HT-29 (cell line): Measurements from ENCODE around the gene SYT1. TPM values are rescaled to one million over a fixed set of nuclear protein-coding genes. Genes with fewer than 3 reads are reported as not detected.
"Not testable (repeated sequence)": the region's sequence is repeated elsewhere in the genome, so short reads cannot be mapped to it uniquely, and the experiment has no call there.

Source experiments
- DNase-seq: peaks from one replicate; pipeline ENCODE4 v3.0.0-alpha.2; 2015; ENCODE audit warnings: low spot score
- total RNA-seq: library from RNA; depleted of rRNA; stranded (reverse); fragments of >200 nt; shearing (Covaris generic); gene quantifications from 2 replicates; pipeline ENCODE4 v1.2.3, GENCODE V29; 2014

Gene SYT1
- total RNA-seq, 1 experiment from 2014 or later: not detected

DNA sequence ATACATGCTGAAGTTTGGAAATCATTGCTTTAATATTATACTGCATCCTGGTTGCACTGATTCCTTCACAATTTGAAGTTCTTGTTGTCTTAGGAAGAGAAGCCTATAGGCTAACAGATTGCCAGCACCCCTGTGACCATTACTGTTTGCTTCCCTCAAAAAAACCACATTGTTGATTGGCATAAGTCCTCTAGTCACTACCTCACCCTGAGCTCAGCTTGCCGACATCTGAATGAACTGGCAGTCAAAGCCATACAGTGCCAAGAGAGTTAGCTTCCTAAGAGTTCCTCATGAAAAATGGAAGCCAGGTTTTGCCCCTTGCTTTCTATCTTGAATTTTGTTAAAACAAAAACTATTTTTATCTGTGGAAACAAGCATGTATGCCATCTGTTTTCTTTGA lies 276.1 kb downstream of the SYT1 start:
- no peak for DNase-seq

DNA sequence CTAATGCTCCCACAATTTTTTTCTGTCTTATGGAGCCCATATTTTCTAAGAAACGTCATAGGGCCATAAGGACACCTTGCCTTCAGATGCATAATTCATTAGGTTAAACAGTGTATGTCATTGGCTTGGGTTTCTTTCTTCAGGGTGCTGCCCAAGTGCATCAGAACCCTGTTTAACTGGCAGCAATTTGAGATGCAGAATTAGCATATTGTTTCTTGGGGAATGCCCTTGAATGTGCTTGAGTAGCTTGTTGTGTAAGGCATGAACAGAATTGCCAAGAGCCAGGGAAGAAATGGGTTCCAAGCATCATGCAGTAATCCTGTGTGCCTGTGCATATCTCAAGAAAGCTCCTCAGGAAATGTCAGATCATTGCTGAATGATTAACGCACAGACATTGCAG lies 277.2 kb downstream of the SYT1 start:
- DNase-seq: no peak

DNA sequence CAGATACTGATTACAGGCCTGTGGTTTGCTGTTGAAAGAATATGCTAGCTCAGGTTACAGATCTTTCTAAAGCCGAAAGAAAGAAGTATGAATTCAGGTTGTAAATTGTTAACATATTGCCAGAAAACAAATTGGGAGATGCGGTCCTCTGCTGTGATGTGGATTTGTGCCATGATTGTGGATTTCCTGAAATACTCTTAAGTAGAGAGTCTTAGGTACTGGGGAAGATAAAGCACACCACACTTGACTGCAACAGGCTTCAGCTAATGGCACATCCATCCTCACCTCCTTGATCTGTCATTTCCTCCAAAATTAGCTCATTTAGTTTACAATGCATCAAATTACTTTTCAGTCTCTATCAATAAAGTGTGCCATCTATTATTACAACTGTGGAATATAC lies 279.2 kb downstream of the SYT1 start:
- DNase-seq: no peak

DNA sequence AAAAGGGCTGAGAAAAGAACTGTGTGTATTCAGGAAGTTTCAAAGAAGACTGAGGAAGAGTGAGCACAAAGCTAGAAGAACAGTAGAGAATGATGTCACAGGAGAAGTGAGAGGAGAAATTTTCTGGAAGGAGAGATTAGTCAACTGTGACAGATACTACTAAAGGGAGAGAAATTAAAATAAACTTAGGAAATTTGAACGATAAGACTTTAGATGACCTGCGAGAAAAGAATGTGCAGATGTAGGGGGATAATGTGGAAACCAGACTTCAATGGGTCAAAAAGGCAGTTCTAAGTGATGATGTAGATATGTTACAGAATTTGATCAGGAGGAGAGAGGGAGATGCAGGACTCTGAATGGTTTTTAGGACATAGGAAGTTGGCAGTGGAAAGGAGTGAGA lies 287.4 kb downstream of the SYT1 start:
- DNase-seq: no peak

DNA sequence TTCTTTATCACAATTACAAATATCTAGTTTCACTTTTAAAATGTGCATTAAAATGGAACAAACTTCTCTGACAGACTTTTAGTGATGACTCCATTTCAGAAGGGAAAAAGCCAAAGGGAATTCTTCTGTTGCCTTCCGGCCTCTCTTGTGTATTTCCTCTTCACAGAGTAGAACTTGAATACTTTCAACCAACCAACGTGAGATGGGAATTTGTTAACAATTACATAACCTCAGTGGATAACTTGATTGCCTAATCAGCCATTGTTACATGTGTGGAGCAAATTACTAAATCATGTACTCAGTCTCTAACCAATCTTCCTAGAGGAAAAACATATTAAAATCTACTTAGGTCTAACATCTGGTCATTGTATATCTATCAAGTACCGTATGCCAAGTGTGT lies 291.1 kb downstream of the SYT1 start:
- DNase-seq: no peak

DNA sequence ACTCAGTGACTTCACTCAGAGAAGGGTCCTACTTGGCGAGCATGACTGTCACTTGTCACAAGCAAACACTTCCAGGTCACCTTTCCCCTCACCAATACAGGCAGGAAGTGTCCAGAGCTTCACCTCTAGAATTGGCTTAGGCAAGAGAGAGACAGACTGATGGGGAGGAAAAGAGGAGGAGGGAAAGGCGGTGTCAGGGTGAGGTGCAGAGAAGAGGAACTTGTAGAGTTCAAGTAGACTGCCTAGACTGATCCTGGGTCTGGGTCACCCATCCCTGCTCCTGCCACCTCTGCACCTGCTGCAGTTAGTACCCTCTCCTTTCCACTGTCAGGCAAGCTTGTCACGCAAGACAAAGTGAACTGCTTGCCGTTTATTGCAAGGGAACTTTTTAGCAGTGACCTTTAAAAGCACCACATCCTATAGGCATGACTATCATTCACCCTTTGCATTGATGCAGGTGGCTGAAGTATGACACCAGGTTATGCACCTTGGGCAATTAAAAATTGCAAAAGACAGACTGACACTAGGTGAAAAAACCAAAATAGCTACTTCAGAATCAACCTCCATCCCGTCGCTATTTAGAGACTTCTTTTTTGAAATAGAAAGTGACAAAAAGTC lies 292.4 kb downstream of the SYT1 start:
- no peak for DNase-seq

DNA sequence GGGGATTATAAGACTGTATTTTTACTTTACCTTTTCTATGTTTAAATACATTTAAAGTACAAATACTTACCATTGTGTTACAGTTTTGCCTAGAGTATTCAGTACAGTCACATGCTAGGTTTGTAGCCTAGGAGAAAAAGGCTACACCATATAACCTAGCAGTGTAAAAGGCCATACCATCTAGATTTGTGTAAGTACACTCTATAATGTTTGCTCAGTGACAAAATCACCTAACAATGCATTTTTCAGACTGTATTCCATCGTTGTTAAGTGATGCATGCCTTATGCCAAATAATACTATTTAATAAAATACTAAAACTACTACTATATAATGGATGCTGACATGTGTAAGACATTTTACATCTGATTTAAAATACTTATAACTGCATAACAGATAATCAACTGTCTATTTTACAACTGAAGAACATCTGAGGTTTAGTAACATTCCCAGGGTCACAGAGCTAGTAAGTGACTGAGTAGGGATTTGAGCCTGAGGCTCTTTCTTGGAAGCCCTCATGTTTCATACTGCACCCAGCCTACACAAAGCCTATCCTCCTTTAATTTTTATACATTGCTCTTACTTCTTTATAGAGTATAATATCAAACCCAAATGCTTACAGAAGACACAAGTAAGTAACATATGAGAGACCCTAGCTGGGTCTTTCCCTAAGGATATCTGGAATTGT lies 296.8 kb downstream of the SYT1 start:
- no peak for DNase-seq

DNA sequence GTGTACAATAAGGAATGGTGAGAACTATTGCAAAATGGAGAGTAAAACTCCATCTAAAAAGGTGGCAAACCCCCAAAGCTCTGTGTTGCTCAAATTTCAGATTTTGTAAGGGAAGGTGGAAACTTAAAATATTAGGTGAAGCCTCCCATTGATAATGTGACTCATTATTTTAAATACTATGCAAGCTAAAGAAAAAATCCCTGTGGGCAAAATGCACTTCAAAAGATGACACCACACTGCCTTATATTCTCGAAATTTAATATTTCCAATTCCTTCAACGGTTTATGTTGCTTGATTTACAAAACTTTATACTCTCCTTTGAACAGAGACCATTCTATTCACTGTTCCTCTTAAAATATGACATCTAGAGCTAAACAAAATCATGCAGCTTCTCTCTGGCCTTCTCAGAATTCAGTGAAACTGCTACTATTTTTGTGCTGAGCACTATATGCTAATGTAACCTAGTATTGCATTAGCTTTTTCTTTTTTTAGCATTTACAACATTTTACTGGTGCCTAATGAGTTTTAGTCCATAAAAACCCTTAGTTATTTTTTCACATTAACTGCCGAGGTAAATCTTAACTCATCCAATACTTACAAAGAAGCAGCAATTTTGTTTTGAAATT lies 297.7 kb downstream of the SYT1 start:
- no peak for DNase-seq

DNA sequence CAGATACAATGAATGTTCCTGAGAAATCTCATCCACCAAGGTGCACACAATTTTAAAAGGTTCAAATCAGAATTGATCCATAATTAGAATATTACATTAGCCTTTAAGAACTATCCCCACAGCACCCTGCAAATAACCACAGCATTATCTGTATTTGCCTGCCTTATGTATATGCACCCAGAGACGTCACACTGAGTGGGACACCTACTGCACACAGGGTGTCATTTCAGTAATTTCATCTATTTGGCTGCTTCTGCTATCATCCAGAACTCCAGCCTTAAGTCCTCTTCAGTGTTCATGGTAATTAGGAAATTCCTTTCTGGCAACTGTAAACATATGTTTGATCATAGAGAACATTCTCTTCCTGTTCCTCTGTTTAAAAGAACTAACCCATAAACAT lies 298.4 kb downstream of the SYT1 start:
- DNase-seq: no peak

DNA sequence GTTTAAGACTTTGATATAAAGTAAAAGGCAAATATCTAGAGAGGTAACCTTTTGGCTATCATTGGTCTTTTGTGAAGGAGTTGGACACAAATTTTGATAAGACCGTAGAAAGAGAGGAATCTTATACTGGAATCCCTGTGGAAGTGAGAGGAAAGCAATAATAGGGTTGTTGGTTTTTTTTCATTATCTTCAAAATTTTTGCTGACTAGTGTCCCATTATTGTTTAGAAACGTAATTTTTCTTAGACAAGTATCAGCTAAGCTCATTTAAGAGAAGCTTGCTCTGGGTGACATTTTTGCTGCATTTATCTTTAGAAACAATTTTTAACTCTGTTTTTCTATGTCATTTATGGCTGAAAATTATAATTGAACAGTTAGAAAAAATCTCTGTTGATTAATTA lies 300.3 kb downstream of the SYT1 start:
- no peak for DNase-seq

DNA sequence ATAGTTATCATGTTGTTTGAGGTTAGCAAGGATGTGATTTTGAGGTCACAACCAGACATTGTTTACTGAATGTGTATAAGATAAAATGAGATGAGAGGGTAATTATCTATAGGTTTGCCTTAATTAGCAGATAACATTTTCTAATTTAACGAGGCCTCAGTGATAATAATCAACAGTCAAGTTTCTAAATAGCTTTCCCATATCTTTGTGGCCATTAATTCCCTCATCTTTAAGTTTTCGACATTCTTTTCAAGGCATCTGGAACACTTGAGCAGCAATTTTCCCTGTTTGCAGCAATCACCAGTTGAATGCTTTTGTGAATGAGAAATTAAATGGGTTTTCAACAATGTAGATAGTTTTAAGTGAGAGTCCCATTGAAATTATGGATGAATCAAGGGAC lies 304.1 kb downstream of the SYT1 start:
- DNase-seq: no peak

DNA sequence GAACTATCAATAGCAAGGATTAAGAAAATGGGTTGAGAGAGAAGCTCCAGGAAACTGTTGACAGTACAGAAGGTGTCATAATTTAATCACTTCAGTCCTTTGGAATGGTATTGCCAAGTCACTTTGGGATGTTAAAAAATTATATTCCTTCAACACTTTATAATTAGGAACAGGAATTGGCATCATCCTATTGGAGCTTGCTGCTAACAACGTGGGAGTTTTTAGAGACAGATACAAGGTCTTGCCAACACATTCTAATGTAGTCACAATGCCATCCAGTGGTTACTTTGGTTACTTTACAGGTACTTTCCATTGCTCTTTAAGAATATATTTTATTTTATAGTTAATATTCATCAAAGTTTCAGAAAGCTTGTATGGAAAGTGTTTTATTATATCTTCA lies 310.1 kb downstream of the SYT1 start:
- peak; percentile 77 for DNase-seq

DNA sequence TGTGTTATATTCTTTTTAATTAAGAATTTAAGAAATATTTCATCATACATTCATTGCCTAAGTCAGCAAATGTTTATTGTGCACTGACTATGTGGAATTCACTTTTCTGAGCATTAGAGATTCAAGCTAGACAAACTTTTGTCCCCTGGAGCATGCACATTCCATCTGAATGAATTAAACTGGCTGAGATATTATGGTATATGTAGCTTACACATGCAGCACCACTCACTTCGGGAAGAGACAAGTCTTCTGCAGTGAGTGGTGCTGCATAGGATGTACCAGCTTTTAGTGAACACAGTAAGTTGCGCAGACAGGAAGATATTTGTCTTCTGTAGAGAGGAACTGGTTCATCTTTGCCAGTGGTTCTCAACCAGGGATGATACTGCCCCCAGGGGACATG lies 318.4 kb downstream of the SYT1 start:
- DNase-seq: no peak

DNA sequence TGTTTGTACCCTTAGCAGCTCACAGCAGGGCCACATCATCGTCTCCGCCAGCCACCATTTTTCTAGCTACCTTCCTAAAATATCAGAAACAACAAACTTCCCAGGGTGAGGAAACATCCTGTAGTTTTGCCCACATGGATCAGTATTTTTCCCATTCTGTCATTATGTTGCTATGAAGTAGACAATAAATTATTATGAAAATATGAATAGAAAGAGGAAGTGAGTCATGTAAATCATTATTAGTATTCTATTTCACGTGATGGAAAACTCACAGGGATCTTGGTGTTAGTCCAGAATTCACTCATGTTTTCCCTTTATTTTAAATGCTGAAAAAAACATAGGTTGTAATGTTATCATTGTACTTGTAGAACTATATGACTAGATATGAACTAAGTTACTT lies 319.4 kb downstream of the SYT1 start:
- DNase-seq: no peak

DNA sequence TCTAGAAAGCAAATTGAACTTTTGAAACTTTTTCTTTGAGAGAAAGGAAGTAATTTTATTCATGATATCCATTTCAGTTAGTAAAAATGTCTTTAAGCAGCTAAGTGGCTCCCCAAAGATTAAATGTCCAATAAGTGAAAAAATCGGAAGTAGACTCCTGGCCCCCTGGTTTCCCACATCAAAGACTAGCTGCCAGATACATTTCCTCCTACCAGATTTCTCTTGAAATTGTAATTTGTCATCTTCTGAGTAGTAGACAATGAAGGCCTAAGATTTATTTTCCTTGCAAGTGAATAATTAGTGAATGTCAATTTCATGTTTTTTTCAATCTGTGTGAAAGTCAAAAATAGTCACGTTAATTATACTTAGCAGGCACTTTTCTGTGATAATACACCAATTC lies 321.9 kb downstream of the SYT1 start:
- DNase-seq: no peak

DNA sequence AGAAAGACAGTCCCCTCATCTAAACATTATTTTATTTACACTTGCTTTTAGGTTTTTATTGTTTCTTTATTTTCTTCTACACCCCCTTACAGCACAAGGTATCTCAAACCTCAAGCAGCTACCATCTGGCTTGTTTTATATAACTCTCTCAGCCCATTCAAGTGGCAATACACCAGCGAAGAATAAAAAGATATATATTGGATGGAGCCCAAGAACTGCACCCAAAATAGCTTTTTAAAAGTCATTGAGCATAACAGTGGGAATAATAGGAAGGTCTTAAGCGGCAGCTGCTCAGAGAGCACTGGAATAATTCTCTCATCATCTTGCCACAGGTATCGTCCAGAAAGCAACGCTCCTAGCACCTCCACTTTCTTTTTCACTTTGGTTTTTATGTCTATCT lies 322.5 kb downstream of the SYT1 start:
- no peak for DNase-seq

DNA sequence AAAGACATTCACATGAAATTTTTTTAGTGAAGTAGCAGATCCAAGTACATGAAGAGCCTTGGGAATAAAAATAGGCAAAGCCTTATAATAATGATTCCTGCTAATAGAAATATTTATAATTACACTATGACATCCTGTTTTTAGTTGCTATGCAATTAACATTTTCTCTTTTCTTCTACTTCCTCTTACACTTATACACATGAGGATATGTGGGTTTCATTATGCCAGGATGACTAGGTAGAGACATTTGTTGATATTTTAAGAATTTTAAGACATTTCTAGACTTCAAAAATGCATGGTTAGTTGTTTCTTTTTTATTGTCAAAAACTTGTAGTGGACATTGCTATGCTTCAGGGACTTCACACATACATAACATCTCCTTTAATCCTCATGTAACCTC lies 326.8 kb downstream of the SYT1 start:
- DNase-seq: no peak

DNA sequence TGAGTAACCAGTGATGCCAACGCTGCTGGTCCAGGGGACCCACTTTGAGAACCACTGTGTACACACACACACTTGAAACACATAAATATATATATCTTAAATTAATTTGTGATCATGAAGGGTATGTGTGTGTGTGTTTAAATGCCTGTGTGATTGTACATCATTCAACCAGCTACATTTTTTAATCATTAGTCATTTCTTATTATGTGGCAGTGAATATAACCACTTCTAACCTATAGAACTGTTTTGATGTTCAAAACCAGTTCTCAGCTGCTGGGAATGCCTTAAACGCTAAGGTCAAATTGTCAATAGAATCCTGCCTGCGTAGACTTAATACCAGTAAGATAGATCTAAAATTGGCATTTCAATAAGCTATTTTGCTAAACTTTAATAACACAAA lies 330.0 kb downstream of the SYT1 start:
- no peak for DNase-seq

DNA sequence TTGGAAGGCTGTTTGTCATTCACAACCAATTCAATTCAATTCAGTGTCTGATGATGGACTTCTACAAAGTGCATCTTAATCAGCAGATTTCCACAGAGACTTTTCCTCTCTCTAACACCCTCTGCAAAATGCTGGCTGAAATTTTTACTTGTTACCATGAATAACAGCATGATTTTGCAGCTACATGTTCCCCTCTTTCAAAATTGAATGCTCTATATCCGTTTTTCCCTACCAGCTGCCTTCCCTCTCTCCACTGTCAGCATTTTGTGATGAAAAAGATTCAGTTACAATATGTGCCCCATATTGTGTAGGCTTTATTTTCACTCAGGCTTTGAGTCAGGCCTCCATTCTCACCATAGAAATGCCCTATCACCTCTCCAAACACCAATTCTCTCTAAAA lies 334.6 kb downstream of the SYT1 start:
- no peak for DNase-seq

DNA sequence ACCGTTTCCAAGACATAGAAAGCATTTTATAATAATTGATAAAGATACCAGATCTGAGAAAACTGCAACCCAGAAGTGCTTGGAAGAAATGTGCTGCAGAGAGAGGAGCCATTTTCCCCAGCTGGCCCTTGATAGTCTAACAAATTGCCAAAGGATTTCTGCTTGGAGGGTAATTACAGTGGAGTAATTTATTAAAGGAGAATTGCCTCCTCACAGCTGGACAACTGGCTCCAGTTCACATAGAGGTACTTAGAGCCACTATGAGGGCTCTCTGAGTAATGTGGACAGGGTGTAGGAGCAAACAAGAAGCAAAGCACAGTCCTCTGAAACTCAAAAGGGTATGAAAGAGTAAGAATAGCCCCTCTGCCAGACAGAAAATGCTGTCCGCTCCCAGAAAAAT lies 335.6 kb downstream of the SYT1 start:
- DNase-seq: no peak

DNA sequence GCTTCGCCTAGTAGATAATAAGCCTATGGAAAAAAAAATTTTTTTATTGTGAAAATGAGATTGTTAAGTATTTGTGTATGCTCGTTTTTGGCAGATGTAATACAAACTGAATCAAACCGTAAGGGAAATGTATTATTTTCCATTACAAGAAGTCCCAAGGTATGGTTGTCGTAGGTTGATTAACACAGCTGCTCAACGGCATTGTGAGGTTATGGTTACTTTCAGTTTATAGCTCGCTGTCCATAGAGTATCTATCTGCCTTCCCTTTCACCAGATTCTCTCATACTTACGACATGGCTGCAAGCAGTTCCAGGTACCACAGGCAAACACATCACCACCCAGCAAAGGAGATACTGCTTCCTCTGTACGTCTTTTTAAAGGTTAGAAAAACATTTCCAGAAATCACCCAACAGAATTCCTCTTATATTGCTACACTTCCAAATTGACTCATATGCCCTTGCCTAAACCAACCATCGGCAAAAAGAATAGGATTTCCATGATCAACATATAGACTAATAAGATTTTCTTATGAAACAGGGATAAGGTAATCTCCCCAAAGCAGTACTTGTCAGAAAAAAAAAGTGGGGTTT lies 338.6 kb downstream of the SYT1 start:
- no peak for DNase-seq

DNA sequence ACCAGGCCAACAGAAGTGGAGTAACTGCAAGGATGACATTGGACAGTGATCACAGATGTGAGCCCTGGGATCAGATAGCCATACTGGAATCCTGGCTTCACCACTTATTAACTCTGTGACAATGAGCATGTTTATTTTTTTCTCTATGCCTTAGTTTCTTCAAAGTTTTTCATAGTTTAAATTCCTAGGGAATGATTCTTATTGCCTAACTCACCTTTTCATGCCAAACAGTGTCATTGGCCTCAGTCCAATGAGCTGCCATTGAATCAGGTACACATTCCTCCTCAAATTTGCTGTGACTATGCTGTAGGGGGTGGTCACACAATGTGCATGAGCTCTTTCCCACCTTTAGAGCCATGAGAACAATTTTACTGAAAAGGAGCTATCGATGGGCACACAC lies 342.3 kb downstream of the SYT1 start:
- no peak for DNase-seq

DNA sequence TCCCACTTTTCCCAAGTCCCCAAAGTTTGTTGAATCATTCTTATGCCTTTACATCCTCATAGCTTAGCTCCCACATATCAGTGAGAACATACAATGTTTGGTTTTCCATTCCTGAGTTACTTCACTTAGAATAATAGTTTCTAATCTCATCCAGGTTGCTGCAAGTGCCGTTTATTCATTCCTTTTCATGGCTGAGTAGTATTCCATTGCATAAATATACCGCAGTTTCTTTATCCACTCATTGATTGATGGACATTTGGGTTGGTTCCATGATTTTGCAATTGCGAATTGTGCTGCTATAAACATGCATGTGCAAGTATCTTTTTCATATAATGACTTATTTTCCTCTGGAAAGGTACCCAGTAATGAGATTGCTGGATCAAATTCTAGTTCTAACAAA lies 345.8 kb downstream of the SYT1 start:
- DNase-seq: not testable (repeated sequence)
